Heart right ventricle (tissue), 16 donors: ENCODE measurements around the gene EPS8L3. TPM values are rescaled to one million over a fixed set of nuclear protein-coding genes. Genes with fewer than 3 reads are reported as not detected.
"Not testable (repeated sequence)": the region's sequence is repeated elsewhere in the genome, so short reads cannot be mapped to it uniquely, and the experiment has no call there.

Experiments
- ATAC-seq, 8 donors: fragments of 200-7000 bp; cut with Tn5 transposase; one replicate each; pipeline ENCODE4 v1.9.1; 2020; ENCODE audit warnings: mild to moderate bottlenecking in 8 of 8, moderate library complexity in 8 of 8, moderate number of reproducible peaks in 1 of 8
- DNase-seq, 2 donors: peaks; one replicate each; pipeline ENCODE4 v3.0.0-alpha.2; 2020
- H3K27ac ChIP-seq, 10 donors: fragments of 200-600 bp; sonication (generic) in 2 of 10; one replicate each; pipeline versions ENCODE4 v1.5.0 to v1.8.0; 2020 to 2022; ENCODE audit warnings: mild to moderate bottlenecking in 3 of 10
- H3K27me3 ChIP-seq, 7 donors: fragments of 200-600 bp; one replicate each; pipeline ENCODE4 v1.8.0; 2021 to 2022; ENCODE audit warnings: mild to moderate bottlenecking in 2 of 7
- H3K36me3 ChIP-seq, 9 donors: fragments of 200-600 bp; sonication (generic) in 1 of 9; one replicate each; pipeline versions ENCODE4 v1.5.0 to v1.8.0; 2020 to 2022; ENCODE audit warnings: mild to moderate bottlenecking in 2 of 9
- H3K4me1 ChIP-seq, 9 donors: fragments of 200-600 bp; sonication (generic) in 1 of 9; one replicate each; pipeline versions ENCODE4 v1.5.0 to v1.8.0; 2020 to 2022; ENCODE audit warnings: mild to moderate bottlenecking in 4 of 9
- H3K4me3 ChIP-seq, 10 donors: fragments of 200-600 bp; sonication (generic) in 2 of 10; one replicate each; pipeline versions ENCODE4 v1.5.0 to v1.8.0; 2020 to 2022; ENCODE audit warnings: mild to moderate bottlenecking in 7 of 10, moderate library complexity in 2 of 10
- H3K9me3 ChIP-seq, 11 donors: fragments of 200-600 bp in 10 of 11; sonication (generic) in 2 of 11; one replicate each; pipeline versions ENCODE4 v1.5.0 to v1.8.0; 2013 to 2022; ENCODE audit warnings: mild to moderate bottlenecking in 2 of 11, control low read depth in 1 of 11, moderate library complexity in 1 of 11
- CTCF ChIP-seq, 9 donors: fragments of 200-600 bp; sonication (generic) in 2 of 9; IDR thresholded peaks; one replicate each; pipeline versions ENCODE4 v1.5.0 to v1.8.0; 2021 to 2022; ENCODE audit warnings: antibody characterized with exemption in 9 of 9, mild to moderate bottlenecking in 5 of 9, moderate library complexity in 1 of 9
- WGBS, 2 donors: extraction: QIAGEN DNeasy Blood & Tissue Kit; methylation state at CpG; one replicate each; pipeline ENCODE4 v1.1.7; 2013; ENCODE audit warnings: inconsistent platforms in 1 of 2; 5-methylcytosine and 5-hydroxymethylcytosine counted together
- intact Hi-C, 10 donors: fragments of 100-400 bp; cut with DNase I; formaldehyde crosslinking; loops; one replicate each; pipeline versions ENCODE4 v1.11.1 to v1.14.2; 2022
- polyA plus RNA-seq, 2 donors: library from polyadenylated mRNA; stranded (reverse); fragments of 200-250 nt; gene quantifications; one replicate each; pipeline ENCODE4 v1.2.3, GENCODE V29; 2013
- total RNA-seq, 10 donors: library from RNA; stranded (reverse); fragmentation: NEBNext Ultra II Directional in 3 of 10; extraction: Animal tissue kit (Norgen Biotek cat#: 25700) in 3 of 10; gene quantifications; one replicate each; pipeline versions ENCODE4 v1.2.1 to v1.2.4, GENCODE V29; 2021 to 2023
- donor health status: Arrhythmogenic right ventricular cardiomyopathy.
- donor health status: ischemic (EF 13 %, LVEDD 7.1; RV severe dilation, severe dysfunction).
- donor health status: healthy with polysubstance abuse.
- donor health status: DM: no; HTN: yes; CAD: no.
- donor health status: DM: no; HTN: no; CAD: no.
- donor health status: ischemic (EF 25% LVEDD 6.9; RV normal size, moderate dysfunction).
- donor health status: ischemic (EF 25% LVEDD 5.7; RV mildly dilated, moderate dysfunction).
- donor health status: healthy.
- donor health status: DM: yes; HTN: yes; CAD: no.
- donor health status: Ischemic cardiomyopathy.
- donor health status: ischemic (EF 35%, LVEDD 5.7; RV mildly dilated, moderate dysfunction).
- donor health status: nonischemic (EF 11% LVEDD 7.7; RV severe dilation, severe dysfunction).
- donor health status: DM: yes; HTN: yes; CAD: no.
- donor health status: PGD.
- donor health status: ischemic (EF 29% LVEDD 5.4; RV normal size, mild dysfunction).
- donor health status: nonischemic (EF 23%, LVEDD 6.1; RV moderate dilation, normal function).

Gene EPS8L3
- total and polyA plus RNA-seq, 12 donors, result 0.49 to 0.61 (median 0.56) TPM; not detected in 9

- intact Hi-C loops, result no loop called here
- Histone ChIP-seq H3K4me3 (no peak overlapping the region), H3K36me3 (no peaks in the 10 kb centered on the region), H3K27ac (peak overlapping the region in 1 of 10 donors; percentile 76), H3K9me3 (no peaks in the 10 kb centered on the region), H3K4me1 (peaks cover 0 to 46% (median 29%) of the 10 kb centered on the region in 9 donors), H3K27me3 (no peaks in the 10 kb centered on the region)
- ATAC-seq, result no peak
- DNase-seq, result no peak
- WGBS, 2 donors, result 90 to 97% methylated on average over 3 of the region's 3 CpGs
- no peak for TF ChIP-seq CTCF (IDR thresholded peaks at IDR 0.05)
These were observed 38.0 kb upstream of the EPS8L3 start for GRCh38 chr1:109801791-109802135.

GRCh38 chr1:109800291-109800690 is 36.6 kb upstream of the EPS8L3 start:
- Histone ChIP-seq H3K9me3 (no peaks in the 10 kb centered on the region), H3K4me1 (peaks cover 0 to 48% (median 24%) of the 10 kb centered on the region in 9 donors), H3K36me3 (no peaks in the 10 kb centered on the region), H3K4me3 (no peak overlapping the region), H3K27me3 (no peaks in the 10 kb centered on the region), H3K27ac (no peak overlapping the region)
- DNase-seq, result no peak
- TF ChIP-seq CTCF (IDR thresholded peaks at IDR 0.05), result no peak
- intact Hi-C loops, result no loop called here
- no peak for ATAC-seq

- no peak overlapping the region for H3K27ac ChIP-seq
- DNase-seq (no peak), ATAC-seq (no peak)
- H3K27me3 ChIP-seq, result no peaks in the 10 kb centered on the region
- no peak overlapping the region for H3K4me3 ChIP-seq
- WGBS, 2 donors, result 62 to 72% methylated on average over 1 of the region's 1 CpG
- H3K9me3 ChIP-seq, result no peaks in the 10 kb centered on the region
- peaks cover 2 to 54% (median 31%) of the 10 kb centered on the region in 9 donors for H3K4me1 ChIP-seq
- H3K36me3 ChIP-seq, result no peaks in the 10 kb centered on the region
- intact Hi-C loops, result loop anchor here in 1 of 10 donors (10.0 kb wide), 1 partner anchor 115 kb away; the partner anchor contains the start of gene CSF1
- no peak for TF ChIP-seq CTCF (IDR thresholded peaks at IDR 0.05)
These were observed 35.7 kb upstream of the EPS8L3 start for GRCh38 chr1:109799445-109799844.

GRCh38 chr1:109797303-109797595 is 33.5 kb upstream of the EPS8L3 start:
- H3K36me3 ChIP-seq, H3K9me3 ChIP-seq, H3K27me3 ChIP-seq, H3K4me3 ChIP-seq, DNase-seq, ATAC-seq: not testable (repeated sequence)
- intact Hi-C loops, result loop anchor here in 1 of 10 donors (10.0 kb wide), 1 partner anchor 118 kb away; the partner anchor contains the start of gene CSF1
- 93% methylated on average over 5 of the region's 5 CpGs for WGBS, 2 donors
- Histone ChIP-seq H3K27ac (peak overlapping the region in 2 of 10 donors; percentile 11 to 45), H3K4me1 (peaks cover 22 to 58% (median 36%) of the 10 kb centered on the region in 9 donors)

- Histone ChIP-seq H3K4me3 (no peak overlapping the region), H3K27ac (peak overlapping the region in 2 of 10 donors; percentile 11 to 45), H3K27me3 (no peaks in the 10 kb centered on the region), H3K36me3 (no peaks in the 10 kb centered on the region), H3K9me3 (no peaks in the 10 kb centered on the region), H3K4me1 (peaks cover 27 to 60% (median 42%) of the 10 kb centered on the region in 9 donors)
- intact Hi-C loops, result loop anchor here in 1 of 10 donors (10.0 kb wide), 1 partner anchor 118 kb away; the partner anchor contains the start of gene CSF1
- peak in 1 of 8 donors; percentile 19 for ATAC-seq
- DNase-seq, result no peak
- no peak for TF ChIP-seq CTCF (IDR thresholded peaks at IDR 0.05)
- 64 to 72% methylated on average over 7 of the region's 7 CpGs for WGBS, 2 donors
These were observed 33.0 kb upstream of the EPS8L3 start for GRCh38 chr1:109796484-109797302.
